HL-60 (cell line): Measurements from ENCODE around the gene EVI5.
"Not testable (repeated sequence)": the region's sequence is repeated elsewhere in the genome, so short reads cannot be mapped to it uniquely, and the experiment has no call there.

Experiments used
- DNase-seq, 2 experiments: peaks; one replicate each; pipeline ENCODE4 v3.0.0-alpha.2; 2010 to 2020; ENCODE audit warnings: low read depth in 1 of 2, low spot score in 1 of 2
- H3K27ac ChIP-seq: fragments of 250-450 bp; sonication (Bioruptor Pico); replicated peaks from 2 replicates; pipeline ENCODE4 v1.5.1; 2020; ENCODE audit warnings: mild to moderate bottlenecking, moderate library complexity
- H3K27me3 ChIP-seq: fragments of 250-450 bp; sonication (Bioruptor Pico); 2 replicates; pipeline ENCODE4 v1.5.1; 2021; ENCODE audit warnings: mild to moderate bottlenecking, moderate library complexity; ENCODE audit not compliant: insufficient read depth, poor library complexity, severe bottlenecking
- H3K4me3 ChIP-seq: replicated peaks from 2 replicates; pipeline ENCODE4 v1.5.1; 2011; ENCODE audit warnings: mild to moderate bottlenecking, control low read depth, low read length; ENCODE audit not compliant: insufficient read depth
- CTCF ChIP-seq: IDR thresholded peaks from one replicate; pipeline ENCODE4 v1.5.1; 2011; ENCODE audit warnings: low read length, control low read depth, inconsistent platforms; ENCODE audit not compliant: insufficient read depth
- GABPA ChIP-seq: IDR thresholded peaks from 2 replicates; pipeline ENCODE4 v1.6.1; 2012; ENCODE audit warnings: low read depth
- POLR2AphosphoS5 ChIP-seq: IDR thresholded peaks from 2 replicates; pipeline ENCODE4 v1.6.1; 2012; ENCODE audit warnings: low read depth
- REST ChIP-seq: IDR thresholded peaks from 2 replicates; pipeline ENCODE4 v1.6.1; 2012; ENCODE audit warnings: low read depth; ENCODE audit not compliant: insufficient replicate concordance
- SPI1 ChIP-seq: IDR thresholded peaks from 2 replicates; pipeline ENCODE4 v1.6.1; 2012; ENCODE audit warnings: low read depth, mild to moderate bottlenecking, borderline replicate concordance

The EVI5 gene

GRCh38 chr1:92784021-92784638, 778 bp downstream of the EVI5 start:
- peak in 1 of 2 experiments; percentile 32 for DNase-seq
- Histone ChIP-seq H3K4me3 (peak overlapping the region; percentile 86), H3K27ac (0 out of 2 replicates have a peak overlapping the region, but pooled peaks have one; percentile 28), H3K27me3 (no peaks in the 10 kb centered on the region)
- TF ChIP-seq REST: no peak
- peak; percentile 64 for TF ChIP-seq POLR2AphosphoS5
- no peak for TF ChIP-seq CTCF

- H3K27me3 ChIP-seq, H3K27ac ChIP-seq, DNase-seq, H3K4me3 ChIP-seq: not testable (repeated sequence)
Observed at GRCh38 chr1:92783550-92783949, 1.4 kb downstream of the EVI5 start.

- TF ChIP-seq POLR2AphosphoS5: no peak
- H3K27ac ChIP-seq: no peak overlapping the region
- H3K27me3 ChIP-seq: no peaks in the 10 kb centered on the region
- DNase-seq: no peak
- H3K4me3 ChIP-seq: no peak overlapping the region
Observed at GRCh38 chr1:92778376-92778775, 6.5 kb downstream of the EVI5 start.

- TF ChIP-seq SPI1: no peak
- no peak overlapping the region for H3K27ac ChIP-seq
Observed at GRCh38 chr1:92774407-92774806, 10.5 kb downstream of the EVI5 start.

GRCh38 chr1:92773749-92774148, 11.2 kb downstream of the EVI5 start:
- H3K4me3 ChIP-seq, H3K27me3 ChIP-seq, H3K27ac ChIP-seq, DNase-seq: not testable (repeated sequence)

More at GRCh38 chr1:92774407-92774806, 10.5 kb downstream of the EVI5 start:
- no peak for DNase-seq
- Histone ChIP-seq H3K27me3 (no peaks in the 10 kb centered on the region), H3K4me3 (no peak overlapping the region)

GRCh38 chr1:92769856-92770255, 15.1 kb downstream of the EVI5 start:
- Histone ChIP-seq H3K27ac (no peak overlapping the region), H3K4me3 (no peak overlapping the region), H3K27me3 (no peaks in the 10 kb centered on the region)
- DNase-seq: no peak
- TF ChIP-seq REST: no peak
- no peak for TF ChIP-seq SPI1
- TF ChIP-seq GABPA: no peak
- TF ChIP-seq CTCF: no peak
- no peak for TF ChIP-seq POLR2AphosphoS5
